ENCODE results near the gene CTLA4.

CTLA4 gene

DNA sequence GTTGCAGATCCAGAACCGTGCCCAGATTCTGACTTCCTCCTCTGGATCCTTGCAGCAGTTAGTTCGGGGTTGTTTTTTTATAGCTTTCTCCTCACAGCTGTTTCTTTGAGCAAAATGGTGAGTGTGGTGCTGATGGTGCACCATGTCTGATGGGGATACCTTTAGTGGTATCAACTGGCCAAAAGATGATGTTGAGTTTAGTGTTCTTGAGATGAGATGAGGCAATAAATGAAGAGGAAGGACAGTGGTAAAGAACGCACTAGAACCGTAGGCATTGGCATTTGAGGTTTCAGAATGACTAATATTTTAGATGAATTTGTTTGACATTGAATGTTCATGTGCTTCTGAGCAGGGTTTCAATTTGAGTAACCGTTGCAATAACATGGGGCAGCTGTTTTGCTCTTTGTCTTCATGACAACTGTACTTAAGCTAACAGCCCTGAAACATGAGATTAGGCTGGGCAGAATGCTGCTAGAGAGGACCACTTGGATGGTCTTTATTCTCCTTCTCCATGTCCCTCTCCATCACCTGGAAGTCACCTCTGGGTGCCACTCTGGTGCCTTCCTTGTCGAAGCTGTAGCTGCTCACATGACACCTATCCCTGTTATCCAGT lies 3.9 kb downstream of the CTLA4 start:
- no peak for DNase-seq (ENCODE audit: low read depth in 1 of 2, low spot score in 1 of 2)
- Histone ChIP-seq H3K27ac (replicated peaks) (no peak overlapping the region), H3K4me3 (replicated peaks; ENCODE audit: insufficient read depth, low read length) (no peak overlapping the region), H3K27me3 (ENCODE audit: insufficient read depth, poor library complexity, severe bottlenecking) (peaks cover 5% of the 10 kb centered on the region)
- no peak for TF ChIP-seq GABPA (IDR thresholded peaks at IDR 0.05; ENCODE audit: low read depth)
- TF ChIP-seq SPI1 (IDR thresholded peaks at IDR 0.05; ENCODE audit: borderline replicate concordance, low read depth), result no peak
- TF ChIP-seq, protein P1, sequence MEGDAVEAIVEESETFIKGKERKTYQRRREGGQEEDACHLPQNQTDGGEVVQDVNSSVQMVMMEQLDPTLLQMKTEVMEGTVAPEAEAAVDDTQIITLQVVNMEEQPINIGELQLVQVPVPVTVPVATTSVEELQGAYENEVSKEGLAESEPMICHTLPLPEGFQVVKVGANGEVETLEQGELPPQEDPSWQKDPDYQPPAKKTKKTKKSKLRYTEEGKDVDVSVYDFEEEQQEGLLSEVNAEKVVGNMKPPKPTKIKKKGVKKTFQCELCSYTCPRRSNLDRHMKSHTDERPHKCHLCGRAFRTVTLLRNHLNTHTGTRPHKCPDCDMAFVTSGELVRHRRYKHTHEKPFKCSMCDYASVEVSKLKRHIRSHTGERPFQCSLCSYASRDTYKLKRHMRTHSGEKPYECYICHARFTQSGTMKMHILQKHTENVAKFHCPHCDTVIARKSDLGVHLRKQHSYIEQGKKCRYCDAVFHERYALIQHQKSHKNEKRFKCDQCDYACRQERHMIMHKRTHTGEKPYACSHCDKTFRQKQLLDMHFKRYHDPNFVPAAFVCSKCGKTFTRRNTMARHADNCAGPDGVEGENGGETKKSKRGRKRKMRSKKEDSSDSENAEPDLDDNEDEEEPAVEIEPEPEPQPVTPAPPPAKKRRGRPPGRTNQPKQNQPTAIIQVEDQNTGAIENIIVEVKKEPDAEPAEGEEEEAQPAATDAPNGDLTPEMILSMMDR (IDR thresholded peaks at IDR 0.05; ENCODE audit: insufficient read depth, low read length), result no peak
- no peak for TF ChIP-seq POLR2AphosphoS5 (IDR thresholded peaks at IDR 0.05; ENCODE audit: low read depth)
- TF ChIP-seq, protein P2, sequence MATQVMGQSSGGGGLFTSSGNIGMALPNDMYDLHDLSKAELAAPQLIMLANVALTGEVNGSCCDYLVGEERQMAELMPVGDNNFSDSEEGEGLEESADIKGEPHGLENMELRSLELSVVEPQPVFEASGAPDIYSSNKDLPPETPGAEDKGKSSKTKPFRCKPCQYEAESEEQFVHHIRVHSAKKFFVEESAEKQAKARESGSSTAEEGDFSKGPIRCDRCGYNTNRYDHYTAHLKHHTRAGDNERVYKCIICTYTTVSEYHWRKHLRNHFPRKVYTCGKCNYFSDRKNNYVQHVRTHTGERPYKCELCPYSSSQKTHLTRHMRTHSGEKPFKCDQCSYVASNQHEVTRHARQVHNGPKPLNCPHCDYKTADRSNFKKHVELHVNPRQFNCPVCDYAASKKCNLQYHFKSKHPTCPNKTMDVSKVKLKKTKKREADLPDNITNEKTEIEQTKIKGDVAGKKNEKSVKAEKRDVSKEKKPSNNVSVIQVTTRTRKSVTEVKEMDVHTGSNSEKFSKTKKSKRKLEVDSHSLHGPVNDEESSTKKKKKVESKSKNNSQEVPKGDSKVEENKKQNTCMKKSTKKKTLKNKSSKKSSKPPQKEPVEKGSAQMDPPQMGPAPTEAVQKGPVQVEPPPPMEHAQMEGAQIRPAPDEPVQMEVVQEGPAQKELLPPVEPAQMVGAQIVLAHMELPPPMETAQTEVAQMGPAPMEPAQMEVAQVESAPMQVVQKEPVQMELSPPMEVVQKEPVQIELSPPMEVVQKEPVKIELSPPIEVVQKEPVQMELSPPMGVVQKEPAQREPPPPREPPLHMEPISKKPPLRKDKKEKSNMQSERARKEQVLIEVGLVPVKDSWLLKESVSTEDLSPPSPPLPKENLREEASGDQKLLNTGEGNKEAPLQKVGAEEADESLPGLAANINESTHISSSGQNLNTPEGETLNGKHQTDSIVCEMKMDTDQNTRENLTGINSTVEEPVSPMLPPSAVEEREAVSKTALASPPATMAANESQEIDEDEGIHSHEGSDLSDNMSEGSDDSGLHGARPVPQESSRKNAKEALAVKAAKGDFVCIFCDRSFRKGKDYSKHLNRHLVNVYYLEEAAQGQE (IDR thresholded peaks at IDR 0.05; ENCODE audit: insufficient replicate concordance, low read depth), result no peak

DNA sequence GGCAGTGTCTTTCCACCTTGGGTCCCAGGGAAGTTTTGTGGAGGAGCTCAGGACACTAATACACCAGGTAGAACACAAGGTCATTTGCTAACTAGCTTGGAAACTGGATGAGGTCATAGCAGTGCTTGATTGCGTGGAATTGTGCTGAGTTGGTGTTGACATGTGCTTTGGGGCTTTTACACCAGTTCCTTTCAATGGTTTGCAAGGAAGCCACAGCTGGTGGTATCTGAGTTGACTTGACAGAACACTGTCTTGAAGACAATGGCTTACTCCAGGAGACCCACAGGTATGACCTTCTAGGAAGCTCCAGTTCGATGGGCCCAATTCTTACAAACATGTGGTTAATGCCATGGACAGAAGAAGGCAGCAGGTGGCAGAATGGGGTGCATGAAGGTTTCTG lies 5.9 kb downstream of the CTLA4 start:
- no peak overlapping the region for H3K4me3 ChIP-seq (replicated peaks; ENCODE audit: insufficient read depth, low read length)
- no peak overlapping the region for H3K27ac ChIP-seq (replicated peaks)
- TF ChIP-seq, protein P2 (IDR thresholded peaks at IDR 0.05; ENCODE audit: insufficient replicate concordance, low read depth), result no peak
- TF ChIP-seq POLR2AphosphoS5 (IDR thresholded peaks at IDR 0.05; ENCODE audit: low read depth) (no peak), SPI1 (IDR thresholded peaks at IDR 0.05; ENCODE audit: borderline replicate concordance, low read depth) (no peak), GABPA (IDR thresholded peaks at IDR 0.05; ENCODE audit: low read depth) (no peak)
- TF ChIP-seq, protein P1 (IDR thresholded peaks at IDR 0.05; ENCODE audit: insufficient read depth, low read length), result no peak
- DNase-seq (ENCODE audit: low read depth in 1 of 2, low spot score in 1 of 2), result no peak
- peaks cover 5% of the 10 kb centered on the region for H3K27me3 ChIP-seq (ENCODE audit: insufficient read depth, poor library complexity, severe bottlenecking)

DNA sequence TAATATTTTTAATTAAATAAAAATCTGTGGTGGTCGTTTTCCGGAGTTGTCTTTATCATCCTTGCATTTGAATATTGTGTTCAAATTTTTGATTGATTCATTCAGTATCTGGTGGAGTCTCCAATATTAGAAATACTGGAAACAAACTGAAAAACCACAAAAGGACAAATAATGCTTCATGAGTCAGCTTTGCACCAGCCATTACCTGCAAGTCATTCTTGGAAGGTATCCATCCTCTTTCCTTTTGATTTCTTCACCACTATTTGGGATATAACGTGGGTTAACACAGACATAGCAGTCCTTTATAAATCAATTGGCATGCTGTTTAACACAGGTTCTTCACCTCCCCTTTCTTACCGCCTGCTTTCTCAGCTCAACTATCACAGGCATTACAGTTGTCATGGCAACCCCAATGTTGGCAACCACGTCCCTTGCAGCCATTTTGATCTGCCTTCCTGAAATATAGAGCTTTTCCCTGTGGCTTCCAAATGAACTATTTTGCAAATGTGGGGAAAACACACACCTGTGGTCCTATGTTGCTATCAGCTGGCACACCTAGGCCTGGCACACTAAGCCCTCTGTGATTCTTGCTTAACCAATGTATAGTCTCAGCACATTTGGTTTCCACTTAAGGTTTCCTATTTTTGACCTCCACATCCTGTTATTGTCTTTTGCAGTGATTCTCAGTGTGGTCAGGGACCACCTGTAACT lies 6.5 kb downstream of the CTLA4 start:
- Histone ChIP-seq H3K27ac (replicated peaks) (no peak overlapping the region), H3K4me3 (replicated peaks; ENCODE audit: insufficient read depth, low read length) (no peak overlapping the region), H3K27me3 (ENCODE audit: insufficient read depth, poor library complexity, severe bottlenecking) (peaks cover under 1% of the 10 kb centered on the region)
- DNase-seq (ENCODE audit: low read depth in 1 of 2, low spot score in 1 of 2), result no peak
- TF ChIP-seq SPI1 (IDR thresholded peaks at IDR 0.05; ENCODE audit: borderline replicate concordance, low read depth), result no peak
- TF ChIP-seq GABPA (IDR thresholded peaks at IDR 0.05; ENCODE audit: low read depth), result no peak
- TF ChIP-seq, protein P1 (IDR thresholded peaks at IDR 0.05; ENCODE audit: insufficient read depth, low read length), result no peak
- TF ChIP-seq POLR2AphosphoS5 (IDR thresholded peaks at IDR 0.05; ENCODE audit: low read depth), result no peak
- TF ChIP-seq, protein P2 (IDR thresholded peaks at IDR 0.05; ENCODE audit: insufficient replicate concordance, low read depth), result no peak
